IPS DF 4.7 (cell line): ENCODE results near the gene PTBP1.
A peak's percentile ranks its signal among the peaks of the same experiment; 100 is the strongest.

Experiments
- DNase-seq: peaks from one replicate; pipeline ENCODE4 v3.0.0-alpha.2; 2013; ENCODE audit warnings: low spot score; ENCODE audit errors: extremely low read depth

The PTBP1 gene

GRCh38 chr19:796692-797527 is at the start of gene PTBP1:
TSS of gene PTBP1 (plus strand) at chr19:797452. CDS start at chr19:797498, 46 bp downstream.
- DNase-seq = peak; percentile 99

GRCh38 chr19:748274-748598 is 49.0 kb upstream of the PTBP1 start:
- DNase-seq = no peak

- DNase-seq = no peak
Measured at GRCh38 chr19:749811-750210, 47.4 kb upstream of the PTBP1 start.

- DNase-seq = no peak
Measured at GRCh38 chr19:750640-751423, 46.4 kb upstream of the PTBP1 start, which contains the start of gene MISP. TSS of gene MISP (plus strand) at chr19:751112. CDS start at chr19:756947, 5,835 bp downstream.

- no peak for DNase-seq
Measured at GRCh38 chr19:751501-752341, 45.5 kb upstream of the PTBP1 start.

GRCh38 chr19:752652-753517 is 44.4 kb upstream of the PTBP1 start:
- no peak for DNase-seq

GRCh38 chr19:754530-754929 is 42.7 kb upstream of the PTBP1 start:
- no peak for DNase-seq

GRCh38 chr19:755063-755462 is 42.2 kb upstream of the PTBP1 start:
- DNase-seq = no peak

- DNase-seq = no peak
Measured at GRCh38 chr19:756236-756635, 41.0 kb upstream of the PTBP1 start.

GRCh38 chr19:756821-757688 is 40.2 kb upstream of the PTBP1 start:
- DNase-seq = no peak

- no peak for DNase-seq
Measured at GRCh38 chr19:757811-758668, 39.2 kb upstream of the PTBP1 start.

GRCh38 chr19:763181-763580 is 34.1 kb upstream of the PTBP1 start:
- no peak for DNase-seq

GRCh38 chr19:763869-764268 is 33.4 kb upstream of the PTBP1 start:
- DNase-seq = no peak

- DNase-seq = no peak
Measured at GRCh38 chr19:764301-764700, 33.0 kb upstream of the PTBP1 start.

- no peak for DNase-seq
Measured at GRCh38 chr19:765179-765738, 32.0 kb upstream of the PTBP1 start.

- no peak for DNase-seq
Measured at GRCh38 chr19:768424-768823, 28.8 kb upstream of the PTBP1 start.

GRCh38 chr19:769616-770015 is 27.6 kb upstream of the PTBP1 start:
- DNase-seq = no peak

- no peak for DNase-seq
Measured at GRCh38 chr19:771332-771785, 25.9 kb upstream of the PTBP1 start.
